Activated CD4-positive, alpha-beta T cell treated with anti-CD3 and anti-CD28 coated beads for 4 hours (primary cell): ENCODE results near the gene TRIOBP.

ENCODE experiments used
- DNase-seq, 2 donors: peaks; one replicate each; pipeline ENCODE4 v3.0.0-alpha.2; 2020

TRIOBP gene

DNA sequence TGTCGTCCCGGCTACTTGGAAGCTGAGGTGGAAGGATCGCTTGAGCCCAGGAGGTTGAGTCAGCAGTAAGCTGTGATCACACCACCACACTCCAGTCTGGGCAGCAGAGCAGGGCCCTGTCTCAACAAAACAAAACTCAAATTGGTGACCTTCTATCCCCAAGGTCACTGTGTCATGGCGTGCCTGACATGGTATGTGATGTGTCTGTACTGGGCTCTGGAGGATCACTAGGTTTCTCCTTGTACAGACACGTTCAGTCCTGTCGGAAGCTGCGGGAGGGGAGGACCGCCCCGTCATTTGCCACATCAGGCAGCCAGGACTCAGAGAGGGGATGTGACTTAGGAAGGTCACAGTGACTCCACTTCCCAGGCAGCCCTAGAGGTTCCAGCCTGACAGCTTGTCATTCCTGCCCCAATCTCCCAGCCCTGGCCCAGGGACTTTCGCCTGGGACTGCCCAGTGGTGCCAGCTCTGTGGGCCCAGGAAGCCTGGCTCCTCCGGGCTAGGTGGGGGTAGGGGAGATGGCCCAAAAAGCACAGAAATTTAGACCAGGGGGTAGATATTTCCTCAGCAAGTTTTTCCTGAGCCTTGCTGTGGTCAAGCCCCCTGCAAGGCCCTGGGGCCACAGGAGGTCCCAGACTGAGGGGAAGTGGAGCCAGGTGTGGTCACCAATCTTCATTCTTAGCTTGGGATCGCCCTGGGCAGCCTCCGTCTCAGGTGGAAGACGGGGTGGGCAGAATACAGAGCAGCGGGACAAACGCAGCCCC lies 53.2 kb downstream of the TRIOBP start:
- DNase-seq = no peak

- no peak for DNase-seq
Observed at GRCh38 chr22:37750596-37751162, 53.8 kb downstream of the TRIOBP start.

DNA sequence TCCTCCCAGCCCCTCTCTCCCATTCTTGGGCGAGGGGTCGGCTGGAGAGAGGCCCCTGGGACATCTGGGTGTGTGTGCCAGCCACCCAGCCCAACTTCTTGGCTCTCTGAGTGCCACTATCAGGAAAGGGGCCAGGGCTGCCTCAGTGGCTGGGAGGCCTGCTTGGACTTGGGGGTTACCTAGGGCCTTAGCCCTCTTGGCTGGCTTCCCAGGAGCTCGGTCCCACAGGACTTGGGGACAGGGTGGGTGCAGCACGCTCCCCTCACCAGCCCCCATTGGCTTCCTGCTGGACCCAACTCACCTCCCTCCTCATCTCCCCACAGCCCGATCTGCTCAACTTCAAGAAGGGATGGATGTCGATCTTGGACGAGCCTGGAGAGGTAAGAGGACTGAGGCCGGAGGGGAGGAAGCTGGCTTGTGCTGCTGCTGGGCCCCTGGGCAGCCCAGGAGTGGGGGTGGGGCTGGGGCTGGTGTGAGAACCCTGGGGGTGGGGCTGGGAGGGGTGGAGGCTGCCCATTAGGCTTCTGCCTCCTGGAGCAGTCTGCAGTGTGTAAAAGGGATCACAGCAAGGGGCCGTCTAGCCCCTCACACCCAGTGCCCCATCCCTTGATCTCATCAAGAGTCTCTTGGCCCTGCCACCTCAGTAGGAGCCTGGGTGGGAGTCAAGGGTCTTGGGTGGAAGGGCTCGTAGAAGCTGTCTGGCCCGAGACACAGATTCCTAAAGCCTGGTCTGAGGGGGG lies 54.8 kb downstream of the TRIOBP start:
- DNase-seq = no peak

DNA sequence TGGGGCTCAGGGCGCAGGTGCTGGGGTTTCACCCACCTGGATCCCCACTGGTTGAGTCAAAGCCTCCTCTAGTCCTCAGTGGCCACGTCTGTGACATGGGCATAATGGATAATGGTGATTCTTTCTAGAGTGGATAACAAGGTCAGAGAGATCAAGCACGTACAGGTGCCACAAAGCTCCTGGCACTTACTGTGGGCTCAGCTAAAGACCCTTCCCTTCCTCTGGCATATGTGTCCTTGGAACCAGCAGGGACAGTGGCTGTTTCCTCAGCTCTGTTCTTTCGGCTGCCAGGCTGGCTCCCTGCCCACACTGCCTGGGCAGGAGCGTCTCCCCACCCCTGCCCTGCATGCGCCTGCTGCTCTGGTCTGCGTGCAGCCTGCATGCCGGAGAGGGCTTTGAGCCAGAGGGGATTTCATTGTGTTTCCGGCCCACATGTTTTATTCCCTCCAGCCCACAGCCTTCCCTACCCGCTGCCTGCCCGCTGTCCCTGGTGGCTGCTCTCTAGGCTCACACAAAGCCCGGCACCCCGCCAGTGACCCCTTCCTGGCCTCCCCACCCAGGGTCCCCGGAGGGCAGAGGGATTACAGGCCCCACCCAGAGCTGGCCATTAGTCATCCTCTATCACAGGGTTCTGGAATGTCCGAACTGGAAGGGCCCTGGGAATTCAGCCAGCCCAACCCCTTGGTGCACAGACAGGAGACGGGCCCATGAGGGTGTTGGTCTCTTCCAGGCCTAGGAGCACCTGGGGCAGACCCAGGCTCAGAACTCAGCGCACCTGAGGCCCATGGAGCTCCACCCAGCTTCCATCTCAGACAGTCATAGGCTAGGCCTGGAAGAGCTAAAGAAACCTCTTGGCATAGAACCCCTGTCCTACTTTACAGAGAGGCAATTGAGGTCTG lies 55.6 kb downstream of the TRIOBP start:
- DNase-seq = no peak

GRCh38 chr22:37753746-37754145 lies 56.9 kb downstream of the TRIOBP start:
- no peak for DNase-seq

- no peak for DNase-seq
Observed at GRCh38 chr22:37757663-37758062, 60.8 kb downstream of the TRIOBP start.

- no peak for DNase-seq
Observed at GRCh38 chr22:37758694-37759093, 61.8 kb downstream of the TRIOBP start.

GRCh38 chr22:37759281-37759680 lies 62.4 kb downstream of the TRIOBP start:
- no peak for DNase-seq

DNA sequence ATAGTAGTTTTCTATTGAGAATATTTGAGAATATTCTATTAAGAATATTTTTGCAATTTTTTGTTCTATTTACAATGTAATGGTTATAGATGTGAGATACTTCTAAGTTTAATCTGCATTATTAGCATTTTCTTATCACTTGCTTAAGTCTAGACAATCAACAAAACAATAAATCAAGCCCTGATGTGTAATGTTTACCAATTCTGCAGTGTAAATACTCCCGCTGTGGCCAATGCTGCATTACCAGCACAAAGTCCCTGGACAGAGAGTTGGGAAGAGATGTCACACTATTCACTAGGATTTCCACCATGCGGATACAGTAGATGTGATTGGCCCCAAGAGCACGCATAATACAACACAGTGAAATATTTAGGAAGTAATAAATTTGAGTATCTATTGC lies 63.3 kb downstream of the TRIOBP start:
- no peak for DNase-seq

DNA sequence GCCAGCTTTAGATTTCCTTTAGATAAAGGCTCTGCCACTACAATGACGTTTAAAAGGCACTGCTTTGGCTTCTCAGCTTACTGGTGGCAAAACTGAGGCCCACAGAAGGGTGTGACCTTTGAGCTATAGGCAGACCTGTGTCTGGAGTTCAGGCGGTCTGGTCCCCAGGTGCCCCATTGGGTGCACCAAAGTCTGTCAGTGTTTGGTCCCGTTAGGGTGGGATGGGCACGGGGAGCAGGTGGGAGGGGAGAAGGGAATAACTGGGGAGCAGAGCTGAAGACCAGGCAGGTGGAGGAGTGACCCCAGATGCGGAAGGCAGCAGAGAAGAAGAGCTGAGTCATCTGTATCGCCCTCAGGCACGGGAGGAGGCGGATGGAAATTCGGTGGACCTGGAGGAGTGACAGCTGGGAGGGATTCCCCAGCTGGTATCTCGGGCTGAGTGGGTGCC lies 65.6 kb downstream of the TRIOBP start:
- DNase-seq = no peak

GRCh38 chr22:37763012-37763411 lies 66.2 kb downstream of the TRIOBP start:
- DNase-seq = no peak

DNA sequence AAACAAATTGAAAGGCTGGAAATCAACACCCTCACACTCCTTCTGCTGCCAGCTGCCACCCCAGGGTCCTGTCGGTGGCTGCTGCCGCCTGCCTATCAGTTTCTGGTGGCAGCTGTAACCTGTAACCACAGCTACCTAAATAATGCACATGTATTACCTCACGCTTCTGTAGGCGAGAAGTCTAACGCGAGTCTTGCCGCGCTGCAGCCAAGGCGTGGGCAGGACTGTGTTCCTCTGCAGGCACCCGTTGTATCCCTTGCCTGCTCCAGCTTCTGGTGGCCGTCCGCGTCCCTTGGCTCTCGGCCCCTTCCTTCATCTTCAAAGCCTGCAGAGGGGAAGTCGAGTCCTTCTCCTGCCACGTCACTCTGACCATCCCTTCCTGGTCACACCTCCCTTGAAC lies 66.8 kb downstream of the TRIOBP start:
- DNase-seq = no peak

- DNase-seq = no peak
Observed at GRCh38 chr22:37764622-37765021, 67.8 kb downstream of the TRIOBP start.

GRCh38 chr22:37765498-37765897 lies 68.7 kb downstream of the TRIOBP start:
- no peak for DNase-seq

DNA sequence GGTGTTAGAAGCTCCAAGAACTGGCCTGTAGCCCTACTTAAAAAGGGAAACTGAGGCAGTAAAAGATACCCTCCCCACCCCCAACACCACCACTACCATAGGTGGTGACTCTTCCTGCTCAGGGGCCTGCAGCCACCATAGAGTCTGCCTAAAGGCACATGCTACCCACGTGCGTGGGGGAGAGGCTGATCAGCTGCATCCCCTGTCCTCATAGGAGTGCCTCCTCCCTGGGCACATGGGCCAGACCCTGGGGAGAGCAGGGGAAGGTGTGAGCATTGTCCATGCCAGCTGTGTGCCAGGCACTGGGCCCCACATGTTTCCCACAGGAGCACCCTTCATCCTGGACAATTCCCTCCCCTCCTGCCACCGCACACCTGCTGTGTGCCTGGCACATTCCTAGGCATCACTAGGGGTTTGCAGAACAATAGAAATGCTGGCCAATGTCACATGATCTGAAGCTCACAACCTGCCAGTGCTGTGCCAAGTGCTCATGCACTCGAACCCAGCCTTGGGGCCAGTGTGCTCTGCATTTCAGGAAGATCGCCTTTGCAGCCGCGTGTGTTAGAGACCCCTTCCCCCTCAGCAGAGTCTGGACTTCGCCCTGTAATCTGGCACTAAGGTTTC lies 69.2 kb downstream of the TRIOBP start:
- DNase-seq = no peak

DNA sequence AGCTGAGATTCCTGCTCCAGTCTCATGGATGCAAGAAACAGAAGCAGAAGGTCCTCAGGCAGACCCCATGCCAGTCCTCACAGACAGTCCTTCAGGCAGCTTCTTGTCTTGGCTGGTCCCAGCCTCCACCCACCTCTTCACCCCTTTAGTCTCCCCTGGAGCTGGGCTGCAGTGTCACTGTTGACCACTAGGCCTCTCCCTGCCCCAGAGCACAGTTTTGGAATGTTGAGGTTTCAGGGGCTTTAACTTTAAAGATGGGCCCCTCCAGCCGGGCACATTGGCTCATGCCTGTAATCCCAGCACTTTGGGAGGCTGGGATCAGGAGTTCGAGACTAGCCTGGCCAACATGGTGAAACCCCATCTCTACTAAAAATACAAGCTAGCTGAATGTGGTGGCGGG lies 71.4 kb downstream of the TRIOBP start:
- no peak for DNase-seq

GRCh38 chr22:37769056-37769455 lies 72.2 kb downstream of the TRIOBP start:
- no peak for DNase-seq

GRCh38 chr22:37771081-37771480 lies 74.2 kb downstream of the TRIOBP start:
- no peak for DNase-seq

- no peak for DNase-seq
Observed at GRCh38 chr22:37771702-37772427, 75.0 kb downstream of the TRIOBP start.

DNA sequence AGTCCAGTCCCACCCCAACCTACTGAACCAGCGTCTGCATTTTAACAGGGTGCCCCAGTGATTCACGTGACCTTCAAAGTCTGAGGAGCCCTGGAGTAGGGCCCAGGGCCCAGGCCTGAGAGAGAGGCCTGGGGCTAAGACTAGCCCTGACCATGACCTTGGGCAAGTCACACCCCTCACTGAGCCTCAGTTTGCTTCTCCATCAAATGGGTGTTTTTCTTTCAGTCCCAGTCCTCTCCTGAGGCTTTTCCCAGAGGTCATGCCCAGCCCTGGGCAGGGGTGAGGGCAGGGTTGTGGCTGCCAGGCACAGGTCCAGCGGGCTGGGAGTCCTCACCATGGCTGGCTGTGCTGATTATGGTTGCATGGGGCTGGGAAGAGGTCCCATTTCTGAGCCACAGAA lies 77.9 kb downstream of the TRIOBP start:
- no peak for DNase-seq

DNA sequence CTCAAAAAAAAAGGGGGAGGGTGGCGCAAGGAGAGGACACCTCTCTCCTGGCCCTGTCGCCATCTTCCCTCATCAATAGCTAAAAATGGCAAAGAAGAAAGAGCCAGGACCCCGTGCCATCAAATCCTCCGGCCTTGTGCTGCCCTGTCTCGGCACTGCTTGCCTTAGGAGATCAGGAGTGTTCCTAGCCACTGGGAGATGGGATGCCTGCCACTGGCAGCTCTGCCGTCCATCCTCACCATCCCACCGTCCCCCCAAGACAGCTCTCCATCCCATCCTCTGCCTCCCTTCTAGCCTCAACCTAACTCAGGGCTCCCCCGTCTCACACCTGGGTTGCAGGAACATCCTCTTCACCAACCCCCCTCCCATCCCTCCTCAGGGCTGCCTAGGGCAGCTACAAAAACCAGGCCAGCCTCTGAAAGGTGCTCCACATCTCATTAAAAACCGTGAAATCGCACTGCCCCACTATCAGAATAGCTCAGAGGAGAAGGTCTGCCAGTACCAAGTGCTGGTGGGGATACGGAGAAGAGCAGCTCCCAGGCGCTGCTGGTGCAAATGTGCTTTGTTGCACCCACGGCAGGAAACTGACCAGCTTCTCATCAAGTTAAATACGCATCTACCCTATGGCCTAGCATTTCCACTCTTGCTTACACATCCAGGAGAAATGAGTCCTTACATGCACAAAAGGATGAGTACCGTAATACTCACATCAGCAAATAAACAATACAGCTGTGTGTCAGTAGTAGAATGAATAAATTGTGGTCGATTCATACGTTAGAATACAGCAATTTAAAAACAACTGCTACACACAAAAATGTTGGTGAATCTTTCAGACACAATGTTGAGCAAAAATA lies 79.2 kb downstream of the TRIOBP start:
- no peak for DNase-seq
